RWPE2 (cell line): Measurements from ENCODE around the gene IPCEF1.

Experiments
- ATAC-seq: fragments of 200-7000 bp; cut with Tn5 transposase; 3 replicates; pipeline ENCODE4 v1.9.1; 2021; ENCODE audit warnings: low read depth
- DNase-seq: peaks from one replicate; pipeline ENCODE4 v3.0.0-alpha.2; 2020; ENCODE audit warnings: low spot score
- H3K27ac ChIP-seq: fragments of 450-650 bp; 2 replicates; pipeline ENCODE4 v1.5.1; 2017; ENCODE audit warnings: mild to moderate bottlenecking; ENCODE audit not compliant: poor library complexity, severe bottlenecking
- H3K27me3 ChIP-seq: fragments of 250-450 bp; sonication (Bioruptor Pico); 2 replicates; pipeline ENCODE4 v1.5.1; 2021; ENCODE audit warnings: mild to moderate bottlenecking, moderate library complexity; ENCODE audit not compliant: insufficient read depth, poor library complexity, severe bottlenecking
- H3K36me3 ChIP-seq: fragments of 250-450 bp; sonication (Bioruptor Pico); 2 replicates; pipeline ENCODE4 v1.5.1; 2020; ENCODE audit warnings: low read depth, mild to moderate bottlenecking, moderate library complexity
- H3K4me1 ChIP-seq: fragments of 250-450 bp; sonication (Bioruptor Pico); 2 replicates; pipeline ENCODE4 v1.5.1; 2021; ENCODE audit warnings: mild to moderate bottlenecking, moderate library complexity; ENCODE audit not compliant: insufficient read depth, poor library complexity, severe bottlenecking
- H3K4me3 ChIP-seq: fragments of 250-450 bp; sonication (Bioruptor Pico); 2 replicates; pipeline ENCODE4 v1.5.1; 2021; ENCODE audit warnings: mild to moderate bottlenecking, moderate library complexity; ENCODE audit not compliant: severe bottlenecking
- H3K9me3 ChIP-seq: fragments of 250-450 bp; sonication (Bioruptor Pico); 2 replicates; pipeline ENCODE4 v1.5.1; 2021; ENCODE audit warnings: mild to moderate bottlenecking, moderate library complexity; ENCODE audit not compliant: severe bottlenecking
- TF ChIP-seq, protein P1 (sequence below): fragments of 450-650 bp; IDR thresholded peaks from one replicate; pipeline ENCODE4 v1.5.1; 2017; ENCODE audit warnings: mild to moderate bottlenecking, moderate library complexity; ENCODE audit not compliant: poor library complexity, severe bottlenecking

Gene IPCEF1

DNA sequence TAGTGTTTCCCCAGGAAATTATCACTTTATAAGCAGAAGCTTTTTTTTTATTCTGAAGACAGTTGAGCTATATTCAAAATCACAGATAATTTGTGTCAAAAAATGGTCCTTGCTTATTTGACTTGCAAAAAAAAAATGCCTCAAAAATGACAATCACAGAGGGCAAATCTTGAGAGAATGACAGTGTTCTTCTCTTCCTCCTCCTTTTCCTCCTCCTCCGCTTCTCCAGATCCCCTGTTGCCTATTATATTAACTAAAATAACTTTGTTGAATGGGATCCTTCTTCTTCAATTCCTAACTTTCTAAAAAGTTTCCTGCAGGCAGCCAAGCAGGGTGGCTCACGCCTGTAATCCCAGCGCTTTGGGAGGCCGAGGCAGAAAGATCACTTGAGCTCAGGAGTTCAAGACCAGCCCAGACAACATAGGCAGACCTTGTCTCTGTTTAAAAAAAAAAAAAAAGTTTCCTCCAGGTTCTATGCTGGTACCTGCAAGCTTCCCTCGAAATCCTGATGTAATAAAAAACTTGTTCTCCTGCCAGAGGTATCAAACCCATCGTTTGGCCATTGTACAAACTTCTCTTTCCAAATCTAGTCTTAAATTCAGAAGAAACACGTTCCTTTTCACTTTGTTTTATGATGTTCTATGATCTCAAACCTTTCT lies 128.6 kb downstream of the IPCEF1 start:
- Histone ChIP-seq H3K4me1 (no peaks in the 10 kb centered on the region), H3K27ac (no peak overlapping the region), H3K36me3 (no peaks in the 10 kb centered on the region), H3K27me3 (no peaks in the 10 kb centered on the region), H3K4me3 (no peak overlapping the region), H3K9me3 (no peaks in the 10 kb centered on the region)
- DNase-seq (no peak), ATAC-seq (no peak)
- TF ChIP-seq, protein P1, sequence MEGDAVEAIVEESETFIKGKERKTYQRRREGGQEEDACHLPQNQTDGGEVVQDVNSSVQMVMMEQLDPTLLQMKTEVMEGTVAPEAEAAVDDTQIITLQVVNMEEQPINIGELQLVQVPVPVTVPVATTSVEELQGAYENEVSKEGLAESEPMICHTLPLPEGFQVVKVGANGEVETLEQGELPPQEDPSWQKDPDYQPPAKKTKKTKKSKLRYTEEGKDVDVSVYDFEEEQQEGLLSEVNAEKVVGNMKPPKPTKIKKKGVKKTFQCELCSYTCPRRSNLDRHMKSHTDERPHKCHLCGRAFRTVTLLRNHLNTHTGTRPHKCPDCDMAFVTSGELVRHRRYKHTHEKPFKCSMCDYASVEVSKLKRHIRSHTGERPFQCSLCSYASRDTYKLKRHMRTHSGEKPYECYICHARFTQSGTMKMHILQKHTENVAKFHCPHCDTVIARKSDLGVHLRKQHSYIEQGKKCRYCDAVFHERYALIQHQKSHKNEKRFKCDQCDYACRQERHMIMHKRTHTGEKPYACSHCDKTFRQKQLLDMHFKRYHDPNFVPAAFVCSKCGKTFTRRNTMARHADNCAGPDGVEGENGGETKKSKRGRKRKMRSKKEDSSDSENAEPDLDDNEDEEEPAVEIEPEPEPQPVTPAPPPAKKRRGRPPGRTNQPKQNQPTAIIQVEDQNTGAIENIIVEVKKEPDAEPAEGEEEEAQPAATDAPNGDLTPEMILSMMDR, result no peak

DNA sequence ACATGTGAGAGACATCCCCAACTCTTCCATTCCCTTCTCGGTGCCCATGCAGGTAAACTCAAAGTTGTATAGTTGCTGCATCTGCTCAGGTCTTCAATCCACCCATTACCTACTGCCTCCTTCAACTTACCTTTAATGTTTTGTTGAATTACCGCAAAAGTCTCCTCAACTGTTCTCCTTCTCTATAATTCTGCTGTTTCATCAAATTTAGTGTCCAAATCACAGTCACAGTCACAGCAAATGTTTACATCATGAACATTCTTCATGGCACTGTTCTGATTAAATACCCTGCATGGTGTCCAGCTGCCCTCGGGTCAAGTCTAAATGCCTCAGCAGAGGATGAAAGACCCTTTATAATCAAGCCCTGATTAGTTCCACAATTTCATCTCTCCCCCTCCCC lies 130.1 kb downstream of the IPCEF1 start:
- TF ChIP-seq, protein P1, result no peak
- no peak overlapping the region for H3K4me3 ChIP-seq
- H3K27me3 ChIP-seq, result no peaks in the 10 kb centered on the region
- no peak for DNase-seq
- ATAC-seq, result no peak
- no peaks in the 10 kb centered on the region for H3K9me3 ChIP-seq
- no peak overlapping the region for H3K27ac ChIP-seq
- no peaks in the 10 kb centered on the region for H3K36me3 ChIP-seq
- no peaks in the 10 kb centered on the region for H3K4me1 ChIP-seq

DNA sequence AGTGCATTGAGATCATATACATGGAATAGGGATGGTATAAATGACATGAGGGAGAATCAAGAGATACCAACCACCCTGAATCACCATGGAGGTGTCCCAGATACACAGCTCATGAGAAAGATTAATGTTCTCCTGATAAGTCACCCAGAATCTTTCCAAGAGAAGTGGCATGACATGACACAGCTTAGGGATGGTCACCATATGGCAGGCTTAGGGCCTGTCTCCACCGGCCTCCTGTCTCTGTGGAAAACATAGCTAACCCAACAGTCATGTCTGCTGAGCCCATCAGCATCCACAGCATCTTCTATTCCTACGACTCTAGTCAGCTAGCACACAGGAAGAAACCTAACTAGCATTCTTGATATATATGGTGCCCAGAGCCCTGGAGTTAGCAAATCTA lies 133.3 kb downstream of the IPCEF1 start:
- Histone ChIP-seq H3K4me1 (no peaks in the 10 kb centered on the region), H3K27me3 (no peaks in the 10 kb centered on the region), H3K4me3 (no peak overlapping the region), H3K27ac (no peak overlapping the region), H3K9me3 (no peaks in the 10 kb centered on the region), H3K36me3 (no peaks in the 10 kb centered on the region)
- DNase-seq, result no peak
- ATAC-seq, result no peak
- TF ChIP-seq, protein P1, result no peak

DNA sequence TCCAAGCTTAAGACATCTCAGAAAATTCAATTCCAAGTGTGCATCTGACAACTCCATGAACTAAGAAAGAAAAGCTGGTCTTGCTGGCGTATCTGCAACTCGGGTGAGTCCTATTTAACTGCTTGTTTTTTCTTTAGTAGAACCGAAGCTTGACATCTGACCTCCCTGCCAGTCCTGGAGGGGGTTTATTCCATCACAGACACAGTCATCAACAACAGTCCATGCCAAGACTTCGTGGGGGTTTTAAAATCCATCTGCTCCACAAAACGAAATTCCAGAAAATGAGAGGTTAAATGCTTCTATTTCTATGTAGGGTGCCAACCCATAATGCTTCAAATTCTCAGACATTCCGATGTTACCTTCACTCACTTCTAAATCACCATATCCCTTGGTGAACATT lies 133.9 kb downstream of the IPCEF1 start:
- DNase-seq (no peak), ATAC-seq (no peak)
- Histone ChIP-seq H3K9me3 (no peaks in the 10 kb centered on the region), H3K27me3 (no peaks in the 10 kb centered on the region), H3K36me3 (no peaks in the 10 kb centered on the region), H3K4me3 (no peak overlapping the region), H3K4me1 (no peaks in the 10 kb centered on the region), H3K27ac (no peak overlapping the region)
- TF ChIP-seq, protein P1, result no peak

DNA sequence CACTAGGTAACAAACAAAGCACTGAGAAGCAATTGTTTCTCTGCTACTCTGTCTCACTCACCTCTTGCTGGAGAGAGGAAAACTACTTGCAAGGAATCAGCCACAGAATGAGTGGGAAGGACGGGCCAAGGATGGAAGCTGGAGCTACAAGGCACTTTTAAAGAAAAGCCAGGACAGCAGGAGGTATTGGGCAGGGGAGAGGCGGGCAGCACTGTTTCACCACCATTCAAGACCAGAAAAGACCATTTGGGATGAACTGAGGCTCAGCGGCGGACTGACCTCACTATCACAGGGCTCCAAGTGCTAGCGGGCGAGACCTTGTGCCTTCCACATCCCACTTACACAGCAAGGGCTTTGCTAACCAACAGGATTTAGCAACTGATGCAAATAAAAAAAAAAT lies 137.4 kb downstream of the IPCEF1 start:
- DNase-seq (no peak), ATAC-seq (no peak)
- Histone ChIP-seq H3K36me3 (no peaks in the 10 kb centered on the region), H3K27ac (no peak overlapping the region), H3K27me3 (no peaks in the 10 kb centered on the region), H3K4me1 (no peaks in the 10 kb centered on the region), H3K9me3 (no peaks in the 10 kb centered on the region), H3K4me3 (no peak overlapping the region)
- TF ChIP-seq, protein P1, result no peak
